HG02973 (cell line): ENCODE results near the gene CDY1B.
"Not testable (repeated sequence)": the region's sequence is repeated elsewhere in the genome, so short reads cannot be mapped to it uniquely, and the experiment has no call there.

Experiments used
- ATAC-seq: cut with Tn5 transposase; IDR thresholded peaks from one replicate; pipeline ENCODE4 v1.9.1; 2021; ENCODE audit warnings: moderate library complexity; ENCODE audit not compliant: unreplicated experiment

CDY1B gene

GRCh38 chrY:24047919-24048318 lies at the start of gene CDY1B:
TSS of gene CDY1B (minus strand) at chrY:24048019. CDS start at chrY:24047688, 331 bp downstream.
- not testable (repeated sequence) for ATAC-seq

- not testable (repeated sequence) for ATAC-seq
These were observed 1.7 kb upstream of the CDY1B start for GRCh38 chrY:24049525-24049924.

- ATAC-seq = not testable (repeated sequence)
These were observed 4.6 kb downstream of the CDY1B start for GRCh38 chrY:24043209-24043608.

- not testable (repeated sequence) for ATAC-seq
These were observed 8.7 kb downstream of the CDY1B start for GRCh38 chrY:24039008-24039718.

- ATAC-seq = not testable (repeated sequence)
These were observed 21.4 kb downstream of the CDY1B start for GRCh38 chrY:24026212-24027103.
